ENCODE results near the gene SLC25A44. TPM values are rescaled to one million over a fixed set of nuclear protein-coding genes. Genes with fewer than 3 reads are reported as not detected.
A peak's percentile ranks its signal among the peaks of the same experiment; 100 is the strongest.

The SLC25A44 gene
- total RNA-seq, 4 donors from 2014 or later: 9.2 to 19.5 (median 18.5) TPM

GRCh38 chr1:156226116-156226538 is 32.2 kb downstream of the SLC25A44 start:
- peak overlapping the region in 1 of 4 donors; percentile 18 for H3K27ac ChIP-seq
- no peak for ATAC-seq
- peaks cover 0 to 35% of the 10 kb centered on the region in 2 donors for H3K36me3 ChIP-seq
- intact Hi-C loops (cut with DNase I; ENCODE audit: low total_unique reads) (loop anchor here (2.0 kb wide), 1 partner anchor 85 kb away; no protein-coding TSS in a partner anchor), in situ Hi-C loops (cut with MboI; ENCODE audit: low sequenced_read_pairs in 4 of 4) (loop anchor here in 3 of 4 donors (5.0 kb wide), 2 partner anchors 79 to 139 kb away; no protein-coding TSS in a partner anchor)
- no peaks in the 10 kb centered on the region for H3K9me3 ChIP-seq
- TF ChIP-seq CTCF (IDR thresholded peaks at IDR 0.05 in 4 of 5, conservative IDR thresholded peaks at IDR 0.05 in 1 of 5) (no peak), POLR2A (IDR thresholded peaks at IDR 0.05) (no peak)
- peaks cover 0 to 5% of the 10 kb centered on the region in 2 donors for H3K4me1 ChIP-seq
- no peaks in the 10 kb centered on the region for H3K27me3 ChIP-seq
- H3K4me3 ChIP-seq: no peak overlapping the region
- DNase-seq: no peak

- in situ Hi-C loops (cut with MboI; ENCODE audit: low sequenced_read_pairs in 4 of 4) (loop anchor here in 3 of 4 donors (5.0 kb wide), 2 partner anchors 79 to 139 kb away; no protein-coding TSS in a partner anchor), intact Hi-C loops (cut with DNase I; ENCODE audit: low total_unique reads) (loop anchor here (2.0 kb wide), 1 partner anchor 86 kb away; no protein-coding TSS in a partner anchor)
- ATAC-seq (no peak), DNase-seq (no peak)
- peaks cover 0 to 5% of the 10 kb centered on the region in 2 donors for H3K4me1 ChIP-seq
- H3K36me3 ChIP-seq: peaks cover 0 to 30% of the 10 kb centered on the region in 2 donors
- H3K27ac ChIP-seq: no peak overlapping the region
- H3K27me3 ChIP-seq: no peaks in the 10 kb centered on the region
- TF ChIP-seq POLR2A (IDR thresholded peaks at IDR 0.05): no peak
- no peak for TF ChIP-seq CTCF (IDR thresholded peaks at IDR 0.05 in 4 of 5, conservative IDR thresholded peaks at IDR 0.05 in 1 of 5)
- no peak overlapping the region for H3K4me3 ChIP-seq
- no peaks in the 10 kb centered on the region for H3K9me3 ChIP-seq
These were observed 32.9 kb downstream of the SLC25A44 start for GRCh38 chr1:156226782-156227181.

GRCh38 chr1:156228501-156228900 is 34.6 kb downstream of the SLC25A44 start:
- Histone ChIP-seq H3K27ac (no peak overlapping the region), H3K9me3 (no peaks in the 10 kb centered on the region), H3K4me1 (peaks cover 0 to 5% of the 10 kb centered on the region in 2 donors), H3K27me3 (no peaks in the 10 kb centered on the region), H3K36me3 (peaks cover 0 to 14% of the 10 kb centered on the region in 2 donors), H3K4me3 (no peak overlapping the region)
- intact Hi-C loops (cut with DNase I; ENCODE audit: low total_unique reads): no loop called here
- in situ Hi-C loops (cut with MboI; ENCODE audit: low sequenced_read_pairs in 4 of 4): loop anchor here in 3 of 4 donors (5.0 kb wide), 2 partner anchors 81 to 141 kb away; no protein-coding TSS in a partner anchor
- no peak for ATAC-seq
- DNase-seq: no peak
- TF ChIP-seq CTCF (IDR thresholded peaks at IDR 0.05 in 4 of 5, conservative IDR thresholded peaks at IDR 0.05 in 1 of 5): no peak
- TF ChIP-seq POLR2A (IDR thresholded peaks at IDR 0.05): no peak

GRCh38 chr1:156229809-156230472 is 36.0 kb downstream of the SLC25A44 start:
- DNase-seq (no peak), ATAC-seq (no peak)
- Histone ChIP-seq H3K9me3 (no peaks in the 10 kb centered on the region), H3K27ac (no peak overlapping the region), H3K36me3 (peaks cover 0 to 18% of the 10 kb centered on the region in 2 donors), H3K4me1 (peaks cover 0 to 5% of the 10 kb centered on the region in 2 donors), H3K4me3 (no peak overlapping the region), H3K27me3 (no peaks in the 10 kb centered on the region)
- TF ChIP-seq POLR2A (IDR thresholded peaks at IDR 0.05) (no peak), CTCF (IDR thresholded peaks at IDR 0.05 in 4 of 5, conservative IDR thresholded peaks at IDR 0.05 in 1 of 5) (no peak)
- in situ Hi-C loops (cut with MboI; ENCODE audit: low sequenced_read_pairs in 4 of 4): loop anchor here in 3 of 4 donors (5.0 kb wide), 2 partner anchors 83 to 143 kb away; no protein-coding TSS in a partner anchor
- intact Hi-C loops (cut with DNase I; ENCODE audit: low total_unique reads): no loop called here

All from gastrocnemius medialis (tissue), 4 donors.